Sigmoid colon (tissue), 7 donors: ENCODE results near the gene C1orf56. TPM values are rescaled to one million over a fixed set of nuclear protein-coding genes. Genes with fewer than 3 reads are reported as not detected.

Source experiments
- DNase-seq: peaks from one replicate; pipeline ENCODE4 v3.0.0-alpha.2; 2019
- H3K27ac ChIP-seq, 4 donors: fragments of 200-600 bp; sonication (generic); one replicate each; pipeline ENCODE4 v1.5.1; 2016 to 2019; ENCODE audit warnings: mild to moderate bottlenecking in 1 of 4
- H3K27me3 ChIP-seq, 3 donors: fragments of 200-600 bp; sonication (generic); one replicate each; pipeline ENCODE4 v1.5.1; 2019; ENCODE audit warnings: mild to moderate bottlenecking in 1 of 3
- H3K36me3 ChIP-seq, 4 donors: fragments of 200-600 bp; sonication (generic); one replicate each; pipeline ENCODE4 v1.5.1; 2016 to 2019
- H3K4me1 ChIP-seq, 4 donors: fragments of 200-600 bp; sonication (generic); one replicate each; pipeline ENCODE4 v1.5.1; 2017 to 2019
- H3K4me3 ChIP-seq, 4 donors: fragments of 200-600 bp; sonication (generic); one replicate each; pipeline ENCODE4 v1.5.1; 2017 to 2019; ENCODE audit warnings: mild to moderate bottlenecking in 2 of 4, moderate library complexity in 1 of 4
- H3K9me3 ChIP-seq, 4 donors: fragments of 200-600 bp in 3 of 4; sonication (generic) in 3 of 4; one replicate each; pipeline versions ENCODE4 v1.5.1 to v1.6.1; 2013 to 2019
- EP300 ChIP-seq, 4 donors: sonication (generic); formaldehyde crosslinking; IDR thresholded peaks; one replicate each; pipeline ENCODE4 v1.6.1; 2017; ENCODE audit warnings: antibody characterized with exemption in 4 of 4
- POLR2A ChIP-seq, 2 donors: fragments of 450-650 bp; IDR thresholded peaks; one replicate each; pipeline ENCODE4 v1.6.1; 2016; ENCODE audit warnings: antibody characterized with exemption in 2 of 2, mild to moderate bottlenecking in 2 of 2, moderate library complexity in 2 of 2
- POLR2AphosphoS5 ChIP-seq, 4 donors: sonication (generic); formaldehyde crosslinking; IDR thresholded peaks; one replicate each; pipeline ENCODE4 v1.6.1; 2017; ENCODE audit warnings: antibody characterized with exemption in 4 of 4
- WGBS, 2 donors: extraction: QIAGEN DNeasy Blood & Tissue Kit; methylation state at CpG; one replicate each; pipeline ENCODE4 v1.1.7; 2013; 5-methylcytosine and 5-hydroxymethylcytosine counted together
- intact Hi-C: fragments of 100-400 bp; cut with DNase I; formaldehyde crosslinking; loops from one replicate; pipeline ENCODE4 v1.15.1; 2023
- polyA plus RNA-seq, 3 donors: library from polyadenylated mRNA; stranded (reverse); fragments of 200-250 nt; gene quantifications; one replicate each; pipeline ENCODE4 v1.2.3, GENCODE V29; 2013
- total RNA-seq, 4 donors: library from RNA; depleted of rRNA; stranded (reverse); fragments of >200 nt; gene quantifications; one replicate each; pipeline ENCODE4 v1.1.0, GENCODE V29; 2016
- TF ChIP-seq, protein P1 (sequence below), 4 experiments: fragments of 450-650 bp in 3 of 4; fragments of 200-600 bp in 1 of 4; IDR thresholded peaks; one replicate each; pipeline ENCODE4 v1.5.1; 2016 to 2019; ENCODE audit warnings: antibody characterized with exemption in 4 of 4, mild to moderate bottlenecking in 3 of 4, moderate library complexity in 2 of 4
- donor health status: healthy with polysubstance abuse.
- donor health status: Bipolar disorder and iron deficiency.
- donor health status: healthy.

C1orf56 gene
- total and polyA plus RNA-seq, 7 donors: 0.46 to 7.8 (median 4.1) TPM

- intact Hi-C loops: no loop called here
- Histone ChIP-seq H3K36me3 (no peaks in the 10 kb centered on the region), H3K4me1 (peaks cover 0 to 73% (median 58%) of the 10 kb centered on the region in 4 donors), H3K27me3 (no peaks in the 10 kb centered on the region), H3K4me3 (peak overlapping the region; percentile 70 to 84 (median 82)), H3K9me3 (no peaks in the 10 kb centered on the region), H3K27ac (peak overlapping the region; percentile 85 to 93 (median 88))
- no peak for DNase-seq
- WGBS, 2 donors: 24 to 61% methylated on average over 3 of the region's 3 CpGs
- no peak for TF ChIP-seq POLR2AphosphoS5 (IDR thresholded peaks at IDR 0.05)
- TF ChIP-seq, protein P1, sequence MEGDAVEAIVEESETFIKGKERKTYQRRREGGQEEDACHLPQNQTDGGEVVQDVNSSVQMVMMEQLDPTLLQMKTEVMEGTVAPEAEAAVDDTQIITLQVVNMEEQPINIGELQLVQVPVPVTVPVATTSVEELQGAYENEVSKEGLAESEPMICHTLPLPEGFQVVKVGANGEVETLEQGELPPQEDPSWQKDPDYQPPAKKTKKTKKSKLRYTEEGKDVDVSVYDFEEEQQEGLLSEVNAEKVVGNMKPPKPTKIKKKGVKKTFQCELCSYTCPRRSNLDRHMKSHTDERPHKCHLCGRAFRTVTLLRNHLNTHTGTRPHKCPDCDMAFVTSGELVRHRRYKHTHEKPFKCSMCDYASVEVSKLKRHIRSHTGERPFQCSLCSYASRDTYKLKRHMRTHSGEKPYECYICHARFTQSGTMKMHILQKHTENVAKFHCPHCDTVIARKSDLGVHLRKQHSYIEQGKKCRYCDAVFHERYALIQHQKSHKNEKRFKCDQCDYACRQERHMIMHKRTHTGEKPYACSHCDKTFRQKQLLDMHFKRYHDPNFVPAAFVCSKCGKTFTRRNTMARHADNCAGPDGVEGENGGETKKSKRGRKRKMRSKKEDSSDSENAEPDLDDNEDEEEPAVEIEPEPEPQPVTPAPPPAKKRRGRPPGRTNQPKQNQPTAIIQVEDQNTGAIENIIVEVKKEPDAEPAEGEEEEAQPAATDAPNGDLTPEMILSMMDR (IDR thresholded peaks at IDR 0.05): no peak
- TF ChIP-seq EP300 (IDR thresholded peaks at IDR 0.05): no peak
- TF ChIP-seq POLR2A (IDR thresholded peaks at IDR 0.05): no peak
Measured at GRCh38 chr1:151009206-151009587, 38.4 kb upstream of the C1orf56 start.

- H3K9me3 ChIP-seq: no peaks in the 10 kb centered on the region
- 94 to 96% methylated on average over 8 of the region's 8 CpGs for WGBS, 2 donors
- no peak for DNase-seq
- H3K27ac ChIP-seq: peak overlapping the region; percentile 85 to 93 (median 88)
- H3K27me3 ChIP-seq: no peaks in the 10 kb centered on the region
- intact Hi-C loops: no loop called here
- peaks cover 0 to 67% (median 54%) of the 10 kb centered on the region in 4 donors for H3K4me1 ChIP-seq
- H3K4me3 ChIP-seq: no peak overlapping the region
- no peaks in the 10 kb centered on the region for H3K36me3 ChIP-seq
- no peak for TF ChIP-seq POLR2A (IDR thresholded peaks at IDR 0.05)
- TF ChIP-seq, protein P1 (IDR thresholded peaks at IDR 0.05): no peak
- TF ChIP-seq EP300 (IDR thresholded peaks at IDR 0.05): no peak
- no peak for TF ChIP-seq POLR2AphosphoS5 (IDR thresholded peaks at IDR 0.05)
Measured at GRCh38 chr1:151009674-151010345, 37.7 kb upstream of the C1orf56 start.

- no peak for DNase-seq
- Histone ChIP-seq H3K4me3 (no peak overlapping the region), H3K9me3 (no peaks in the 10 kb centered on the region), H3K27me3 (no peaks in the 10 kb centered on the region), H3K4me1 (peaks cover 0 to 62% (median 49%) of the 10 kb centered on the region in 4 donors), H3K36me3 (no peaks in the 10 kb centered on the region), H3K27ac (no peak overlapping the region)
- TF ChIP-seq POLR2AphosphoS5 (IDR thresholded peaks at IDR 0.05) (no peak), POLR2A (IDR thresholded peaks at IDR 0.05) (no peak)
- intact Hi-C loops: no loop called here
- 90 to 95% methylated on average over 3 of the region's 3 CpGs for WGBS, 2 donors
Measured at GRCh38 chr1:151010346-151010726, 37.2 kb upstream of the C1orf56 start.

DNA sequence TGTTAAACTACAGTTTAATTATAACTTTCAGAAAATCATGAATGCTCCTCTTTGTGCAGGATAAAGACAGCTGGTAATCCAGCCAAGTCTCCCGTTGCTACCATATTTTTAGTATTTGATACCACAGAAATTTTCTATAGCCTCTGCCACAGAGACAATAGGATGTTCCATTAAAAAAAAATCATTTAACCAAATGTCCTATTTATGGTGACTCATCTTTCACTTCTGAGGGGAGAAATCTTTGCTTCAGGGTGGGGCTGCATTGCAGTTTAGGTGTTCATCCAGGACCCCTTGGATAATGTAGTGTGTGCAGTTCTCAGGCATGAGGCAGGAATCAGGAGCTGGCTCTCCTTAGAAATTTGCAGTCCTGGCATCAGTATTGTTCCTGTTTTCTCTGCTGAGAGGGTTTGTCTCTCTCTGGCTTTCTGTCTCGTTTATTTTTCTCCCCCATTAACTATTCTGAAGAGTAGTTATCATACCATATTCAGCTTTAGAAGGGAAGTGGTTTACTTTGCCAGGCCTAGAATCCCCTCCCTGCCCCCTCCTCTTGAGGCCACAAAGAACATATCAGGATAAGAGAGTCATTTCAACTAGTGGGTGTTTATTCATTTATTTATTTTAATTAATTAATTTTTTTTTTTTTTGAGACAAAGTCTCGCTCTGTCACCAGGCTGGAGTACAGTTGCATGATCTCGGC lies 36.2 kb upstream of the C1orf56 start:
- Histone ChIP-seq H3K4me3 (no peak overlapping the region), H3K27ac (peak overlapping the region in 2 of 4 donors; percentile 20 to 73), H3K36me3 (no peaks in the 10 kb centered on the region), H3K9me3 (no peaks in the 10 kb centered on the region), H3K27me3 (no peaks in the 10 kb centered on the region), H3K4me1 (peaks cover 0 to 54% (median 47%) of the 10 kb centered on the region in 4 donors)
- WGBS, 2 donors: 62 to 63% methylated on average over 4 of the region's 4 CpGs
- DNase-seq: no peak
- intact Hi-C loops: no loop called here
- TF ChIP-seq POLR2AphosphoS5 (IDR thresholded peaks at IDR 0.05): no peak
- no peak for TF ChIP-seq POLR2A (IDR thresholded peaks at IDR 0.05)
- no peak for TF ChIP-seq EP300 (IDR thresholded peaks at IDR 0.05)
- TF ChIP-seq, protein P1 (IDR thresholded peaks at IDR 0.05): no peak

- intact Hi-C loops: no loop called here
- DNase-seq: no peak
- TF ChIP-seq, protein P1 (IDR thresholded peaks at IDR 0.05): no peak
- TF ChIP-seq POLR2A (IDR thresholded peaks at IDR 0.05) (no peak), POLR2AphosphoS5 (IDR thresholded peaks at IDR 0.05) (no peak), EP300 (IDR thresholded peaks at IDR 0.05) (no peak)
- H3K4me1 ChIP-seq: peaks cover 0 to 41% (median 35%) of the 10 kb centered on the region in 4 donors
- no peak overlapping the region for H3K4me3 ChIP-seq
- H3K27ac ChIP-seq: peak overlapping the region in 3 of 4 donors; percentile 50 to 73 (median 64)
- no peaks in the 10 kb centered on the region for H3K9me3 ChIP-seq
- peaks cover 0 to 7% (median 0%) of the 10 kb centered on the region in 4 donors for H3K36me3 ChIP-seq
- H3K27me3 ChIP-seq: no peaks in the 10 kb centered on the region
- WGBS, 2 donors: 44 to 80% methylated on average over 14 of the region's 14 CpGs
Measured at GRCh38 chr1:151012684-151013471, 34.7 kb upstream of the C1orf56 start.
